K562 (cell line): Measurements from ENCODE around the gene SURF4. TPM values are rescaled to one million over a fixed set of nuclear protein-coding genes. Genes with fewer than 3 reads are reported as not detected.
A peak's percentile ranks its signal among the peaks of the same experiment; 100 is the strongest.

Source experiments
- ATAC-seq: fragments of 200-7000 bp; cut with Tn5 transposase; 3 replicates; pipeline ENCODE4 v1.9.1; 2020; ENCODE audit warnings: moderate library complexity
- BruUV-seq: library from RNA; stranded (reverse); fragments of 400-500 nt; replicated peaks from 2 replicates; lab custom pipeline; 2021; lab: Mats Ljungman, UMichigan
- CTCF ChIA-PET: fragments of 300-600 bp; formaldehyde crosslinking; extraction: SDS; loops from one replicate; lab custom pipeline; 2021; ENCODE audit warnings: low intra/inter-chr PET ratio; lab: Yijun Ruan, JAX
- POLR2A ChIA-PET: fragments of 300-600, 350-650 bp; sonication (Branson Sonifier 250); formaldehyde crosslinking; extraction: SDS; loops from one replicate; lab custom pipeline; 2021; ENCODE audit warnings: antibody characterized with exemption, inconsistent platforms; lab: Yijun Ruan, JAX
- DNase-seq, 4 experiments: peaks; one replicate each; pipeline versions ENCODE4 v3.0.0 to v3.0.0-alpha.2; 2011 to 2018; ENCODE audit warnings: low spot score in 3 of 4, mixed read lengths in 3 of 4; ENCODE audit errors: extremely low read depth in 1 of 4
- FAIRE-seq: peaks from 2 replicates; lab custom pipeline; 2011; peaks lifted over from hg19 to GRCh38; lab: Jason Lieb, UNC
- H2AFZ ChIP-seq: 2 replicates; pipeline ENCODE4 v1.6.0; 2011; ENCODE audit warnings: low read depth, low read length, control low read depth, inconsistent platforms
- H3K27ac ChIP-seq: fragments of 200-600 bp; 3 replicates; pipeline ENCODE4 v1.8.0; 2011; ENCODE audit warnings: low read depth, mild to moderate bottlenecking, control low read depth, inconsistent platforms, low read length, moderate library complexity, mixed read lengths; ENCODE audit errors: extremely low read depth
- H3K27me3 ChIP-seq, 2 experiments: fragments of 300-600 bp in 1 of 2; 2 replicates in 1 of 2; 3 replicates in 1 of 2; pipeline versions ENCODE4 v1.6.0 to v1.8.0; 2011; ENCODE audit warnings: inconsistent platforms in 2 of 2, low read length in 2 of 2, mild to moderate bottlenecking in 1 of 2, mixed read lengths in 1 of 2, moderate library complexity in 1 of 2; ENCODE audit not compliant: control insufficient read depth in 2 of 2, insufficient read depth in 2 of 2
- H3K36me3 ChIP-seq: fragments of 300-600 bp; 3 replicates; pipeline ENCODE4 v1.8.0; 2011; ENCODE audit warnings: mild to moderate bottlenecking, low read length, inconsistent platforms; ENCODE audit not compliant: control insufficient read depth, insufficient read depth
- H3K4me1 ChIP-seq, 2 experiments: fragments of 200-600 bp in 1 of 2; replicated peaks in 1 of 2; 2 replicates in 1 of 2; 3 replicates in 1 of 2; pipeline versions ENCODE4 v1.5.1 to v1.8.0; 2011; ENCODE audit warnings: inconsistent platforms in 2 of 2, low read length in 2 of 2, mild to moderate bottlenecking in 1 of 2, mixed read lengths in 1 of 2, moderate library complexity in 1 of 2; ENCODE audit not compliant: control insufficient read depth in 2 of 2, insufficient read depth in 2 of 2
- H3K4me2 ChIP-seq: 2 replicates; pipeline ENCODE4 v1.6.1; 2011; ENCODE audit warnings: low read length, control low read depth, inconsistent platforms, mixed read lengths; ENCODE audit not compliant: insufficient read depth
- H3K4me3 ChIP-seq: fragments of 200-600 bp; sonication (generic), shearing (Covaris generic); 2 replicates; pipeline ENCODE4 v1.5.1; 2016; ENCODE audit warnings: control low read depth, inconsistent platforms
- H3K79me2 ChIP-seq: fragments of 200-600 bp; 3 replicates; pipeline ENCODE4 v1.8.0; 2011; ENCODE audit warnings: low read length, inconsistent platforms; ENCODE audit not compliant: control insufficient read depth, insufficient read depth
- H3K9ac ChIP-seq, 2 experiments: 2 replicates each; pipeline versions ENCODE4 v1.6.0 to v1.6.1; 2011; ENCODE audit warnings: low read depth in 2 of 2, low read length in 2 of 2, control low read depth in 1 of 2, inconsistent platforms in 1 of 2, mild to moderate bottlenecking in 1 of 2, mixed read lengths in 1 of 2; ENCODE audit not compliant: insufficient read depth in 1 of 2
- H3K9me1 ChIP-seq: one replicate; pipeline ENCODE4 v1.6.0; 2011; ENCODE audit warnings: inconsistent platforms, mild to moderate bottlenecking, low read length, moderate library complexity; ENCODE audit not compliant: control insufficient read depth, insufficient read depth
- H3K9me3 ChIP-seq: replicated peaks from 2 replicates; pipeline ENCODE4 v1.5.1; 2011; ENCODE audit warnings: low read depth, low read length, inconsistent platforms; ENCODE audit not compliant: control insufficient read depth, insufficient read depth
- H4K20me1 ChIP-seq: replicated peaks from 2 replicates; pipeline ENCODE4 v1.6.1; 2011; ENCODE audit warnings: low read length, inconsistent platforms, mixed read lengths; ENCODE audit not compliant: control insufficient read depth, insufficient read depth
- CBX1 ChIP-seq: sonication (generic); IDR thresholded peaks from 2 replicates; pipeline ENCODE4 v1.6.1; 2016; ENCODE audit warnings: antibody characterized with exemption, low read depth, mild to moderate bottlenecking
- L3MBTL2 ChIP-seq: fragments of 450-650 bp; IDR thresholded peaks from 2 replicates; pipeline ENCODE4 v1.6.1; 2016; ENCODE audit warnings: mild to moderate bottlenecking, moderate library complexity
- MAFG ChIP-seq: fragments of 450-650 bp; conservative IDR thresholded peaks from 2 replicates; pipeline ENCODE4 v1.6.1; 2016; ENCODE audit warnings: missing genetic modification characterization, missing compliant biosample characterization
- NCOA2 ChIP-seq, 2 experiments: fragments of 450-650 bp; IDR thresholded peaks; 2 replicates each; pipeline ENCODE4 v1.6.1; 2018; ENCODE audit warnings: mild to moderate bottlenecking in 2 of 2, moderate library complexity in 1 of 2; ENCODE audit not compliant: partially characterized antibody in 2 of 2
- POLR2G ChIP-seq: fragments of 200-400 bp; formaldehyde crosslinking; IDR thresholded peaks from 2 replicates; pipeline ENCODE4 v1.6.1; 2017; ENCODE audit warnings: low read depth, mild to moderate bottlenecking, antibody characterized with exemption, low read length, moderate library complexity
- RBM39 ChIP-seq: fragments of 200-400 bp; formaldehyde crosslinking; optimal IDR thresholded peaks from 2 replicates; pipeline ENCODE3; 2018; ENCODE audit warnings: low read depth, low read length
- SREBF1 ChIP-seq: fragments of 150-350 bp; IDR thresholded peaks from 2 replicates; pipeline ENCODE4 v1.6.1; 2014; ENCODE audit warnings: antibody characterized with exemption, low read depth, low read length, borderline replicate concordance
- U2AF1 ChIP-seq: fragments of 200-400 bp; formaldehyde crosslinking; optimal IDR thresholded peaks from 2 replicates; pipeline ENCODE3; 2017; ENCODE audit warnings: mild to moderate bottlenecking, low read depth, low read length, moderate library complexity
- ZNF197 ChIP-seq: fragments of 200-800 bp; sonication (Bioruptor generic); IDR thresholded peaks from 2 replicates; pipeline ENCODE4 v1.6.1; 2016; ENCODE audit warnings: low read depth, missing genetic modification characterization, missing compliant biosample characterization
- ZNF263 ChIP-seq: sonication (generic); formaldehyde crosslinking; IDR thresholded peaks from 2 replicates; pipeline ENCODE4 v1.8.0; 2022; ENCODE audit warnings: mild to moderate bottlenecking, missing genetic modification reagents, borderline replicate concordance
- ZNF445 ChIP-seq: fragments of 250-450 bp; sonication (Bioruptor Pico); IDR thresholded peaks from 2 replicates; pipeline ENCODE4 v1.4.0; 2020; ENCODE audit warnings: low read depth, mild to moderate bottlenecking, moderate library complexity
- ZNF764 ChIP-seq: fragments of 250-450 bp; sonication (Bioruptor Pico); IDR thresholded peaks from 2 replicates; pipeline ENCODE4 v1.4.0; 2020; ENCODE audit warnings: low read depth, mild to moderate bottlenecking, moderate library complexity
- WGBS: fragments of 100-300 bp; shearing (Covaris generic); methylation state at CpG from one replicate; pipeline ENCODE4 v1.1.6; 2016; ENCODE audit warnings: low coverage, mixed read lengths; ENCODE audit not compliant: insufficient coverage; ENCODE audit errors: missing lambda C conversion rate; 5-methylcytosine and 5-hydroxymethylcytosine counted together
- in situ Hi-C: fragments of 300-500 bp; cut with MboI; formaldehyde crosslinking; loops from 4 replicates; pipeline ENCODE4 v1.15.0; 2018; ENCODE audit warnings: inconsistent platforms, mixed read lengths
- intact Hi-C: fragments of 100-400 bp; cut with micrococcal nuclease; formaldehyde crosslinking; loops from 2 replicates; pipeline ENCODE4 v1.14.2; 2022
- polyA plus RNA-seq, 8 experiments: library from polyadenylated mRNA; depleted of rRNA in 4 of 8; stranded (reverse) in 5 of 8; unstranded in 3 of 8; fragments of >200 nt; fragmentation: Nextera tagmentation in 2 of 8; fragmentation: Illumina TruSeq in 1 of 8; extraction: Ambion mirVana in 2 of 8; extraction: Trizol in 1 of 8; gene quantifications; 2 replicates each; pipeline versions ENCODE4 v1.2.1 to v1.2.3, GENCODE V29; 2011 to 2014; ENCODE audit warnings: inconsistent platforms in 1 of 8, missing spikeins in 1 of 8
- total RNA-seq, 7 experiments: library from RNA; depleted of rRNA in 6 of 7; stranded (reverse); fragments of >200 nt in 6 of 7; fragmentation: Illumina TruSeq in 2 of 7; extraction: Trizol in 2 of 7; gene quantifications; 2 replicates each; pipeline versions ENCODE4 v1.2.1 to v1.2.3, GENCODE V29; 2011 to 2021; ENCODE audit warnings: low replicate concordance in 1 of 7

SURF4 gene
- total and polyA plus RNA-seq, 9 of the 15 experiments (the other 6 are each of a cell fraction or from before 2014, with no cell fraction given), result 8.4 to 176 (median 130) TPM

DNA sequence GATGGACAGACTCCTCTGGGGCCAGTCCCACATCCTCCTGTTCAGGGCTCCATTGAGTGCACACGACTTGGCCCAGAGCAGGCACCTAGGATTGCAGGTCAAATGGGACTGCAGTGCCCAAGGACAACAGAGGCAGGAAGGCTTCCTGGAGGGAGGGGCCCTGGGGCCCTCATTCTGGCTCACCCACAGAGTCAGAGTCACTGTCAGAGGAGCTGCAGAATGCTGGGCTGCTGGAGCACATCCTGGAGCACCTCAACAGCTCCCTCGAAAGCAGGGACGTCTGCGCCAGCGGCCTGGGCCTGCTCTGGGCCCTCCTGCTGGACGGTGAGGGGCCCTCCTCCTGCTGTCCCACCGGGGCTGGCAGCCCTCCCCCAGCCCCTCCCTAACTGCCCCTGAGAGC lies 26.8 kb upstream of the SURF4 start:
- no peak for DNase-seq
- ChIA-PET CTCF (no interaction called here), POLR2A (interaction anchor here (0.6 to 1.0 kb wide), 2 partner anchors 10 to 372 kb away, joined by 3 to 4 read pairs; no protein-coding TSS in a partner anchor)
- Histone ChIP-seq H3K36me3 (peaks cover 46% of the 10 kb centered on the region; the same call in 2 of the 3 replicates), H3K9me3 (no peaks in the 10 kb centered on the region), H4K20me1 (peaks cover 11% of the 10 kb centered on the region), H3K9me1 (no peaks in the 10 kb centered on the region), H3K27me3 (peaks cover 0 to 1% of the 10 kb centered on the region in 2 experiments; a peak in 1 of 5 replicates), H3K4me1 (peaks cover 0 to 26% of the 10 kb centered on the region in 2 experiments; a peak in 3 of 5 replicates), H3K79me2 (no peaks in the 10 kb centered on the region), H3K4me2 (no peak overlapping the region), H3K9ac (peak overlapping the region in 1 of 2 experiments; percentile 60; a peak in 1 of 4 replicates), H2AFZ (no peak overlapping the region), H3K27ac (no peak overlapping the region), H3K4me3 (no peak overlapping the region)
- FAIRE-seq, result no peak
- in situ Hi-C loops (no loop called here), intact Hi-C loops (no loop called here)
- TF ChIP-seq SREBF1 (no peak), MAFG (tag) (no peak), NCOA2 (IDR thresholded peaks at IDR 0.05; ENCODE audit: partially characterized antibody in 2 of 2) (no peak), ZNF445 (CRISPR knock-in tag) (no peak), L3MBTL2 (no peak), ZNF764 (no peak), CBX1 (no peak), RBM39 (no peak), POLR2G (peak; percentile 50; the same call in 1 of the 2 replicates), ZNF263 (CRISPR knock-in tag) (peak; percentile 53; the same call in 1 of the 2 replicates), U2AF1 (no peak), ZNF197 (CRISPR knock-in tag) (no peak)
- BruUV-seq, result no TSS peak
- 63% methylated on average over 3 of the region's 7 CpGs for WGBS
- ATAC-seq, result no peak
